IMR-90 (cell line): ENCODE data around the gene STK10.

Experiments used
- CEBPB ChIP-seq: IDR thresholded peaks from 2 replicates; pipeline ENCODE4 v1.6.1; 2012; ENCODE audit warnings: low read depth, low read length, improper control_type of control experiment
- MAFK ChIP-seq: IDR thresholded peaks from 2 replicates; pipeline ENCODE4 v1.6.1; 2012; ENCODE audit warnings: low read depth, low read length, improper control_type of control experiment
- MXI1 ChIP-seq: IDR thresholded peaks from 2 replicates; pipeline ENCODE4 v1.6.1; 2012; ENCODE audit warnings: low read depth, mild to moderate bottlenecking, low read length, moderate library complexity, borderline replicate concordance
- POLR2A ChIP-seq: IDR thresholded peaks from 2 replicates; pipeline ENCODE4 v1.6.1; 2012; ENCODE audit warnings: mild to moderate bottlenecking, low read depth, low read length
- RFX5 ChIP-seq: IDR thresholded peaks from 2 replicates; pipeline ENCODE4 v1.8.0; 2012; ENCODE audit warnings: low read depth, mild to moderate bottlenecking, low read length, moderate library complexity
- TF ChIP-seq, protein P1 (sequence below): conservative IDR thresholded peaks from 2 replicates; pipeline ENCODE4 v1.5.1; 2012; ENCODE audit warnings: mild to moderate bottlenecking, low read depth, low read length, improper control_type of control experiment
- TF ChIP-seq, protein P2 (sequence below): fragments of 150-350 bp; IDR thresholded peaks from 2 replicates; pipeline ENCODE4 v1.6.1; 2017; ENCODE audit warnings: mild to moderate bottlenecking, antibody characterized with exemption, low read length, low read depth
- TF ChIP-seq, protein P3 (sequence below): fragments of 150-350 bp; IDR thresholded peaks from 2 replicates; pipeline ENCODE4 v1.6.1; 2016; ENCODE audit warnings: low read depth, mild to moderate bottlenecking, low read length, moderate library complexity, borderline replicate concordance

DNA sequence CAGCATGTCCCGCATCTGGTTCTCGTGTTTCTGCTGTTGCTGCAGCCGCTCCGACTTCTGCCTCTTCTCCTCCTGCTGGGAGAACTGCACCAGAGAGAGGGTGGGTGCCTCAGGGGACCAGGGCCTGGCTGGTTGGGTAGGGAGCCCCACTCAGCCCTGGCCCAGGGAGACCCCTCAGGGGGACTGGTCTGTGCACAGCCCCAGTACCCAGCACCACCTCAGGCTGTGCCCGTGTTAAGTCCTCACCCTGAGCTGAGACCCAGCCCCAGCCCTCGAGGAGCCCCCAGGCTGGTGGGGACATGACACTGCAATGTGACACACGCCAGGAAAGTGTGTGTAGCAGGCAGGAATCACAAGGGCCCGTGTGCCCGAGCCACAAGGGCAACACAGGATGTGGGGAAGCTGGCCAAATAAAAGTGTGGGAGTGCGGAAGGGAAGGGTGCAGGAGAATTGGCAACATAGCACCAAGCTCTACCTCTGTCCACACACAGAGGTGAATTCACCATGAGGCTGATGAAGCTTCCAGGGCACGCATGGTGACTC lies 133.3 kb downstream of the STK10 start:
- TF ChIP-seq, protein P1, sequence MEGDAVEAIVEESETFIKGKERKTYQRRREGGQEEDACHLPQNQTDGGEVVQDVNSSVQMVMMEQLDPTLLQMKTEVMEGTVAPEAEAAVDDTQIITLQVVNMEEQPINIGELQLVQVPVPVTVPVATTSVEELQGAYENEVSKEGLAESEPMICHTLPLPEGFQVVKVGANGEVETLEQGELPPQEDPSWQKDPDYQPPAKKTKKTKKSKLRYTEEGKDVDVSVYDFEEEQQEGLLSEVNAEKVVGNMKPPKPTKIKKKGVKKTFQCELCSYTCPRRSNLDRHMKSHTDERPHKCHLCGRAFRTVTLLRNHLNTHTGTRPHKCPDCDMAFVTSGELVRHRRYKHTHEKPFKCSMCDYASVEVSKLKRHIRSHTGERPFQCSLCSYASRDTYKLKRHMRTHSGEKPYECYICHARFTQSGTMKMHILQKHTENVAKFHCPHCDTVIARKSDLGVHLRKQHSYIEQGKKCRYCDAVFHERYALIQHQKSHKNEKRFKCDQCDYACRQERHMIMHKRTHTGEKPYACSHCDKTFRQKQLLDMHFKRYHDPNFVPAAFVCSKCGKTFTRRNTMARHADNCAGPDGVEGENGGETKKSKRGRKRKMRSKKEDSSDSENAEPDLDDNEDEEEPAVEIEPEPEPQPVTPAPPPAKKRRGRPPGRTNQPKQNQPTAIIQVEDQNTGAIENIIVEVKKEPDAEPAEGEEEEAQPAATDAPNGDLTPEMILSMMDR = no peak
- no peak for TF ChIP-seq CEBPB
- TF ChIP-seq, protein P2, sequence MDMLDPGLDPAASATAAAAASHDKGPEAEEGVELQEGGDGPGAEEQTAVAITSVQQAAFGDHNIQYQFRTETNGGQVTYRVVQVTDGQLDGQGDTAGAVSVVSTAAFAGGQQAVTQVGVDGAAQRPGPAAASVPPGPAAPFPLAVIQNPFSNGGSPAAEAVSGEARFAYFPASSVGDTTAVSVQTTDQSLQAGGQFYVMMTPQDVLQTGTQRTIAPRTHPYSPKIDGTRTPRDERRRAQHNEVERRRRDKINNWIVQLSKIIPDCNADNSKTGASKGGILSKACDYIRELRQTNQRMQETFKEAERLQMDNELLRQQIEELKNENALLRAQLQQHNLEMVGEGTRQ = no peak
- TF ChIP-seq POLR2A = no peak
- no peak for TF ChIP-seq MXI1
- TF ChIP-seq, protein P3, sequence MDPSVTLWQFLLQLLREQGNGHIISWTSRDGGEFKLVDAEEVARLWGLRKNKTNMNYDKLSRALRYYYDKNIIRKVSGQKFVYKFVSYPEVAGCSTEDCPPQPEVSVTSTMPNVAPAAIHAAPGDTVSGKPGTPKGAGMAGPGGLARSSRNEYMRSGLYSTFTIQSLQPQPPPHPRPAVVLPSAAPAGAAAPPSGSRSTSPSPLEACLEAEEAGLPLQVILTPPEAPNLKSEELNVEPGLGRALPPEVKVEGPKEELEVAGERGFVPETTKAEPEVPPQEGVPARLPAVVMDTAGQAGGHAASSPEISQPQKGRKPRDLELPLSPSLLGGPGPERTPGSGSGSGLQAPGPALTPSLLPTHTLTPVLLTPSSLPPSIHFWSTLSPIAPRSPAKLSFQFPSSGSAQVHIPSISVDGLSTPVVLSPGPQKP = no peak
- TF ChIP-seq RFX5 = no peak
- TF ChIP-seq MAFK = no peak
